GM23338 (cell line): ENCODE measurements around the gene RAC2. TPM values are rescaled to one million over a fixed set of nuclear protein-coding genes. Genes with fewer than 3 reads are reported as not detected.

Experiments
- ATAC-seq: fragments of 200-7000 bp; cut with Tn5 transposase; 3 replicates; pipeline ENCODE4 v1.9.1; 2020
- DNase-seq: peaks from one replicate; pipeline ENCODE4 v3.0.0-alpha.2; 2015; ENCODE audit warnings: low spot score
- H2AFZ ChIP-seq: fragments of 200-600 bp; sonication (generic); 2 replicates; pipeline ENCODE4 v1.8.0; 2016; ENCODE audit warnings: antibody characterized with exemption, mild to moderate bottlenecking, moderate library complexity
- H3F3A ChIP-seq: fragments of 200-600 bp; sonication (generic); replicated peaks from 2 replicates; pipeline ENCODE4 v1.8.0; 2017; ENCODE audit warnings: antibody characterized with exemption, mixed run types, low read depth
- H3K27ac ChIP-seq: fragments of 200-600 bp; sonication (generic); 2 replicates; pipeline ENCODE4 v1.6.1; 2016; ENCODE audit warnings: low read depth
- H3K27me3 ChIP-seq: fragments of 200-600 bp; sonication (generic); 2 replicates; pipeline ENCODE4 v1.8.0; 2016; ENCODE audit warnings: mild to moderate bottlenecking, mixed run types, moderate library complexity; ENCODE audit not compliant: insufficient read depth
- H3K36me3 ChIP-seq: fragments of 200-600 bp; sonication (generic); 2 replicates; pipeline ENCODE4 v1.8.0; 2016; ENCODE audit warnings: mild to moderate bottlenecking; ENCODE audit not compliant: insufficient read depth
- H3K4me1 ChIP-seq: fragments of 200-600 bp; sonication (generic); 2 replicates; pipeline ENCODE4 v1.8.0; 2016; ENCODE audit warnings: mild to moderate bottlenecking, moderate library complexity; ENCODE audit not compliant: insufficient read depth
- H3K4me2 ChIP-seq: fragments of 200-600 bp; sonication (generic); 2 replicates; pipeline ENCODE4 v1.7.1; 2017; ENCODE audit warnings: mixed run types
- H3K4me3 ChIP-seq: fragments of 200-600 bp; sonication (generic); 2 replicates; pipeline ENCODE4 v1.6.1; 2016; ENCODE audit warnings: mixed run types
- H3K79me2 ChIP-seq: fragments of 200-600 bp; sonication (generic); replicated peaks from 2 replicates; pipeline ENCODE4 v1.8.0; 2017; ENCODE audit warnings: mild to moderate bottlenecking; ENCODE audit not compliant: insufficient read depth
- H3K9me2 ChIP-seq: fragments of 200-600 bp; sonication (generic); 2 replicates; pipeline ENCODE4 v1.8.0; 2017; ENCODE audit not compliant: insufficient read depth
- H4K20me1 ChIP-seq: fragments of 200-600 bp; sonication (generic); replicated peaks from 2 replicates; pipeline ENCODE4 v1.8.0; 2017; ENCODE audit warnings: mild to moderate bottlenecking; ENCODE audit not compliant: insufficient read depth
- H3K27ac Mint-ChIP-seq: 2 replicates; pipeline ENCODE4 v1.8.0; 2020; ENCODE audit warnings: inconsistent platforms, mild to moderate bottlenecking, moderate library complexity, mixed read lengths
- H3K27me3 Mint-ChIP-seq: 3 replicates; pipeline ENCODE4 v1.8.0; 2022; ENCODE audit warnings: low read depth, mild to moderate bottlenecking, moderate library complexity, mixed read lengths, inconsistent platforms; ENCODE audit not compliant: insufficient read depth, poor library complexity
- H3K36me3 Mint-ChIP-seq: 3 replicates; pipeline ENCODE4 v1.8.0; 2021; ENCODE audit warnings: low read depth, mild to moderate bottlenecking, inconsistent platforms, moderate library complexity, mixed read lengths
- H3K4me1 Mint-ChIP-seq: 3 replicates; pipeline ENCODE4 v1.8.0; 2020; ENCODE audit warnings: mild to moderate bottlenecking, inconsistent platforms, mixed read lengths
- H3K4me3 Mint-ChIP-seq: 3 replicates; pipeline ENCODE4 v1.8.0; 2021; ENCODE audit warnings: moderate library complexity, mild to moderate bottlenecking, inconsistent platforms, mixed read lengths
- H3K9me3 Mint-ChIP-seq: 3 replicates; pipeline ENCODE4 v1.8.0; 2020; ENCODE audit warnings: moderate library complexity, mild to moderate bottlenecking, inconsistent platforms, mixed read lengths
- EZH2 ChIP-seq: fragments of 200-600 bp; sonication (generic); IDR thresholded peaks from one replicate; pipeline ENCODE4 v1.8.0; 2017; ENCODE audit warnings: antibody characterized with exemption, mild to moderate bottlenecking, low read depth; ENCODE audit not compliant: unreplicated experiment
- EZH2phosphoT487 ChIP-seq: fragments of 200-600 bp; sonication (generic); IDR thresholded peaks from one replicate; pipeline ENCODE4 v1.8.1; 2018; ENCODE audit warnings: antibody characterized with exemption; ENCODE audit not compliant: unreplicated experiment
- JUNB ChIP-seq: IDR thresholded peaks from one replicate; pipeline ENCODE4 v1.6.1; 2016; ENCODE audit warnings: antibody characterized with exemption; ENCODE audit not compliant: unreplicated experiment
- NANOG ChIP-seq: IDR thresholded peaks from 2 replicates; pipeline ENCODE4 v1.6.1; 2016; ENCODE audit warnings: antibody characterized with exemption, borderline replicate concordance
- POLR2AphosphoS5 ChIP-seq: IDR thresholded peaks from 2 replicates; pipeline ENCODE4 v1.6.1; 2016; ENCODE audit warnings: antibody characterized with exemption, low read depth
- REST ChIP-seq: IDR thresholded peaks from one replicate; pipeline ENCODE4 v1.6.1; 2018; ENCODE audit warnings: antibody characterized with exemption; ENCODE audit not compliant: unreplicated experiment
- ZNF114 ChIP-seq: fragments of 250-450 bp; sonication (Bioruptor Pico); IDR thresholded peaks from 2 replicates; pipeline ENCODE4 v1.5.0; 2020; ENCODE audit warnings: mild to moderate bottlenecking, moderate library complexity
- ZNF331 ChIP-seq: fragments of 250-450 bp; sonication (Bioruptor Pico); IDR thresholded peaks from 2 replicates; pipeline ENCODE4 v1.5.0; 2020; ENCODE audit warnings: low read depth, mild to moderate bottlenecking, moderate library complexity
- polyA plus RNA-seq: library from polyadenylated mRNA; unstranded; fragments of >200 nt; fragmentation: Nextera tagmentation; extraction: Ambion mirVana; gene quantifications from 2 replicates; pipeline ENCODE4 v1.2.1, GENCODE V29; 2016
- total RNA-seq: library from RNA; depleted of rRNA; stranded (reverse); fragments of >200 nt; shearing (Covaris generic); gene quantifications from 2 replicates; pipeline ENCODE4 v1.2.3, GENCODE V29; 2014
- TF ChIP-seq, protein P1 (sequence below): fragments of 250-450 bp; sonication (Bioruptor Pico); IDR thresholded peaks from 2 replicates; pipeline ENCODE4 v1.5.0; 2020; ENCODE audit warnings: mild to moderate bottlenecking, moderate library complexity
- TF ChIP-seq, protein P2 (sequence below): IDR thresholded peaks from 2 replicates; pipeline ENCODE4 v1.6.1; 2016; ENCODE audit warnings: antibody characterized with exemption
- TF ChIP-seq, protein P3 (sequence below), 2 experiments: fragments of 200-600 bp in 1 of 2; sonication (generic) in 1 of 2; conservative IDR thresholded peaks; 2 replicates each; pipeline versions ENCODE4 v1.5.1 to v1.6.1; 2016 to 2017; ENCODE audit warnings: antibody characterized with exemption in 2 of 2, low read depth in 2 of 2, mild to moderate bottlenecking in 2 of 2, moderate library complexity in 1 of 2

RAC2 gene
- total and polyA plus RNA-seq, 2 experiments from 2014 or later: 2.4 to 2.7 TPM

GRCh38 chr22:37214731-37215030 lies 29.4 kb downstream of the RAC2 start (continued):
- TF ChIP-seq, protein P1, sequence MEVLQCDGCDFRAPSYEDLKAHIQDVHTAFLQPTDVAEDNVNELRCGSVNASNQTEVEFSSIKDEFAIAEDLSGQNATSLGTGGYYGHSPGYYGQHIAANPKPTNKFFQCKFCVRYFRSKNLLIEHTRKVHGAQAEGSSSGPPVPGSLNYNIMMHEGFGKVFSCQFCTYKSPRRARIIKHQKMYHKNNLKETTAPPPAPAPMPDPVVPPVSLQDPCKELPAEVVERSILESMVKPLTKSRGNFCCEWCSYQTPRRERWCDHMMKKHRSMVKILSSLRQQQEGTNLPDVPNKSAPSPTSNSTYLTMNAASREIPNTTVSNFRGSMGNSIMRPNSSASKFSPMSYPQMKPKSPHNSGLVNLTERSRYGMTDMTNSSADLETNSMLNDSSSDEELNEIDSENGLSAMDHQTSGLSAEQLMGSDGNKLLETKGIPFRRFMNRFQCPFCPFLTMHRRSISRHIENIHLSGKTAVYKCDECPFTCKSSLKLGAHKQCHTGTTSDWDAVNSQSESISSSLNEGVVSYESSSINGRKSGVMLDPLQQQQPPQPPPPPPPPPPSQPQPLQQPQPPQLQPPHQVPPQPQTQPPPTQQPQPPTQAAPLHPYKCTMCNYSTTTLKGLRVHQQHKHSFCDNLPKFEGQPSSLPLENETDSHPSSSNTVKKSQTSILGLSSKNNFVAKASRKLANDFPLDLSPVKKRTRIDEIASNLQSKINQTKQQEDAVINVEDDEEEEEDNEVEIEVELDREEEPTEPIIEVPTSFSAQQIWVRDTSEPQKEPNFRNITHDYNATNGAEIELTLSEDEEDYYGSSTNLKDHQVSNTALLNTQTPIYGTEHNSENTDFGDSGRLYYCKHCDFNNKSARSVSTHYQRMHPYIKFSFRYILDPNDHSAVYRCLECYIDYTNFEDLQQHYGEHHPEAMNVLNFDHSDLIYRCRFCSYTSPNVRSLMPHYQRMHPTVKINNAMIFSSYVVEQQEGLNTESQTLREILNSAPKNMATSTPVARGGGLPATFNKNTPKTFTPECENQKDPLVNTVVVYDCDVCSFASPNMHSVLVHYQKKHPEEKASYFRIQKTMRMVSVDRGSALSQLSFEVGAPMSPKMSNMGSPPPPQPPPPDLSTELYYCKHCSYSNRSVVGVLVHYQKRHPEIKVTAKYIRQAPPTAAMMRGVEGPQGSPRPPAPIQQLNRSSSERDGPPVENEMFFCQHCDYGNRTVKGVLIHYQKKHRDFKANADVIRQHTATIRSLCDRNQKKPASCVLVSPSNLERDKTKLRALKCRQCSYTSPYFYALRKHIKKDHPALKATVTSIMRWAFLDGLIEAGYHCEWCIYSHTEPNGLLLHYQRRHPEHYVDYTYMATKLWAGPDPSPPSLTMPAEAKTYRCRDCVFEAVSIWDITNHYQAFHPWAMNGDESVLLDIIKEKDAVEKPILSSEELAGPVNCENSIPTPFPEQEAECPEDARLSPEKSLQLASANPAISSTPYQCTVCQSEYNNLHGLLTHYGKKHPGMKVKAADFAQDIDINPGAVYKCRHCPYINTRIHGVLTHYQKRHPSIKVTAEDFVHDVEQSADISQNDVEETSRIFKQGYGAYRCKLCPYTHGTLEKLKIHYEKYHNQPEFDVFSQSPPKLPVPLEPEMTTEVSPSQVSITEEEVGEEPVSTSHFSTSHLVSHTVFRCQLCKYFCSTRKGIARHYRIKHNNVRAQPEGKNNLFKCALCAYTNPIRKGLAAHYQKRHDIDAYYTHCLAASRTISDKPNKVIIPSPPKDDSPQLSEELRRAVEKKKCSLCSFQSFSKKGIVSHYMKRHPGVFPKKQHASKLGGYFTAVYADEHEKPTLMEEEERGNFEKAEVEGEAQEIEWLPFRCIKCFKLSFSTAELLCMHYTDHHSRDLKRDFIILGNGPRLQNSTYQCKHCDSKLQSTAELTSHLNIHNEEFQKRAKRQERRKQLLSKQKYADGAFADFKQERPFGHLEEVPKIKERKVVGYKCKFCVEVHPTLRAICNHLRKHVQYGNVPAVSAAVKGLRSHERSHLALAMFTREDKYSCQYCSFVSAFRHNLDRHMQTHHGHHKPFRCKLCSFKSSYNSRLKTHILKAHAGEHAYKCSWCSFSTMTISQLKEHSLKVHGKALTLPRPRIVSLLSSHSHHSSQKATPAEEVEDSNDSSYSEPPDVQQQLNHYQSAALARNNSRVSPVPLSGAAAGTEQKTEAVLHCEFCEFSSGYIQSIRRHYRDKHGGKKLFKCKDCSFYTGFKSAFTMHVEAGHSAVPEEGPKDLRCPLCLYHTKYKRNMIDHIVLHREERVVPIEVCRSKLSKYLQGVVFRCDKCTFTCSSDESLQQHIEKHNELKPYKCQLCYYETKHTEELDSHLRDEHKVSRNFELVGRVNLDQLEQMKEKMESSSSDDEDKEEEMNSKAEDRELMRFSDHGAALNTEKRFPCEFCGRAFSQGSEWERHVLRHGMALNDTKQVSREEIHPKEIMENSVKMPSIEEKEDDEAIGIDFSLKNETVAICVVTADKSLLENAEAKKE (CRISPR knock-in tag): no peak

DNA sequence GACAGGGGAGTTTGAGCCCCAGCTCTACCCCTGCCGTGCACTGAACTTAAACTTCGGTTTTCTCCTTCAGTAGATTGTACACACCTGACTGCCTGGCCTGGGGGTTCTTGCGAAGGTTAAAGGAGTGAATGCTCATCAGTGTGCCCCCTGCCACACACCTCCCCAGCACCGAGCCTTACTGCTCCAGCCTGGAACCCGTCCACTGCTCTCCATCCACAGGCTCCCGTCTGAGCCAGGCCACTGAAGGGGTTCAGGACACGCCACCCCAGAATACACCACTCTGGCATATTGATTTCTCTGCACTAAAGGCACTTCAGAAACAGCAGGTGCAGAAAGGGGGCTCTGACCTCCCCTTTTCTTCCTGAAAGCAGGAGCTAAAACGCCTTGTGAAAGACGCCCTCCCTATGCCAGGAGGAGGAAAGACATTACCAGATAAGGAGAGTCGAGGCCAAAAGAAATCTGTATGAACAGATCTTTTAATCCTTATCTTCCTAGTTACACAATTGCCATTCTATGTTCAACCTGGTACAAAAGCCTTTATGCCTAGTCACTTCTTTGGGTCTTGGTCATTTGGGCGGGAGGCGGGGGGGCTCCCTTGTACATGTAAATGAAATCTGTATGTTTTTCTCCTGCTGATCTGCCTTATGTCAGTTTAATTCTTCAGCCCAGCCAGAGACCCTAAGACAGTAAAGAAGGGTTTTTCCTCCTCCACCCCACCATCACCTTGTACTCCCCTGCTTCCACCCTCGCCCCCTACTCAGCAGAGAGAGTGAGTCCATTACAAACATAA lies 29.9 kb downstream of the RAC2 start:
- Mint-ChIP-seq H3K4me1 (peaks cover 15% of the 10 kb centered on the region), H3K36me3 (no peaks in the 10 kb centered on the region), H3K27ac (no peak overlapping the region), H3K27me3 (peaks cover 18% of the 10 kb centered on the region), H3K9me3 (no peaks in the 10 kb centered on the region), H3K4me3 (no peak overlapping the region)
- Histone ChIP-seq H3K4me1 (peaks cover 11% of the 10 kb centered on the region; the same call in 1 of the 2 replicates), H2AFZ (no peak overlapping the region), H3F3A (no peaks in the 10 kb centered on the region), H3K4me3 (no peak overlapping the region), H3K79me2 (no peaks in the 10 kb centered on the region), H3K27ac (no peak overlapping the region), H4K20me1 (no peaks in the 10 kb centered on the region), H3K27me3 (no peaks in the 10 kb centered on the region), H3K9me2 (no peaks in the 10 kb centered on the region), H3K4me2 (no peak overlapping the region), H3K36me3 (no peaks in the 10 kb centered on the region)
- DNase-seq (no peak), ATAC-seq (no peak)
- TF ChIP-seq, protein P2, sequence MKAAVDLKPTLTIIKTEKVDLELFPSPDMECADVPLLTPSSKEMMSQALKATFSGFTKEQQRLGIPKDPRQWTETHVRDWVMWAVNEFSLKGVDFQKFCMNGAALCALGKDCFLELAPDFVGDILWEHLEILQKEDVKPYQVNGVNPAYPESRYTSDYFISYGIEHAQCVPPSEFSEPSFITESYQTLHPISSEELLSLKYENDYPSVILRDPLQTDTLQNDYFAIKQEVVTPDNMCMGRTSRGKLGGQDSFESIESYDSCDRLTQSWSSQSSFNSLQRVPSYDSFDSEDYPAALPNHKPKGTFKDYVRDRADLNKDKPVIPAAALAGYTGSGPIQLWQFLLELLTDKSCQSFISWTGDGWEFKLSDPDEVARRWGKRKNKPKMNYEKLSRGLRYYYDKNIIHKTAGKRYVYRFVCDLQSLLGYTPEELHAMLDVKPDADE: no peak
- TF ChIP-seq EZH2phosphoT487 (no peak), EZH2 (no peak), ZNF331 (CRISPR knock-in tag) (no peak), NANOG (no peak), REST (no peak), JUNB (no peak), POLR2AphosphoS5 (no peak), ZNF114 (CRISPR knock-in tag) (no peak)
- TF ChIP-seq, protein P3, sequence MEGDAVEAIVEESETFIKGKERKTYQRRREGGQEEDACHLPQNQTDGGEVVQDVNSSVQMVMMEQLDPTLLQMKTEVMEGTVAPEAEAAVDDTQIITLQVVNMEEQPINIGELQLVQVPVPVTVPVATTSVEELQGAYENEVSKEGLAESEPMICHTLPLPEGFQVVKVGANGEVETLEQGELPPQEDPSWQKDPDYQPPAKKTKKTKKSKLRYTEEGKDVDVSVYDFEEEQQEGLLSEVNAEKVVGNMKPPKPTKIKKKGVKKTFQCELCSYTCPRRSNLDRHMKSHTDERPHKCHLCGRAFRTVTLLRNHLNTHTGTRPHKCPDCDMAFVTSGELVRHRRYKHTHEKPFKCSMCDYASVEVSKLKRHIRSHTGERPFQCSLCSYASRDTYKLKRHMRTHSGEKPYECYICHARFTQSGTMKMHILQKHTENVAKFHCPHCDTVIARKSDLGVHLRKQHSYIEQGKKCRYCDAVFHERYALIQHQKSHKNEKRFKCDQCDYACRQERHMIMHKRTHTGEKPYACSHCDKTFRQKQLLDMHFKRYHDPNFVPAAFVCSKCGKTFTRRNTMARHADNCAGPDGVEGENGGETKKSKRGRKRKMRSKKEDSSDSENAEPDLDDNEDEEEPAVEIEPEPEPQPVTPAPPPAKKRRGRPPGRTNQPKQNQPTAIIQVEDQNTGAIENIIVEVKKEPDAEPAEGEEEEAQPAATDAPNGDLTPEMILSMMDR (conservative IDR thresholded peaks at IDR 0.05; ENCODE audit: low read depth in 2 of 2): no peak
